Ascending aorta (tissue), 2 donors: Measurements from ENCODE around the gene CYB5D1. TPM values are rescaled to one million over a fixed set of nuclear protein-coding genes. Genes with fewer than 3 reads are reported as not detected.
A peak's percentile ranks its signal among the peaks of the same experiment; 100 is the strongest.

Experiments
- DNase-seq, 2 donors: peaks; one replicate each; pipeline ENCODE4 v3.0.0-alpha.2; 2019; ENCODE audit warnings: low spot score in 2 of 2
- H3K27ac ChIP-seq, 2 donors: fragments of 200-600 bp; sonication (generic); one replicate each; pipeline ENCODE4 v1.5.1; 2016 to 2017; ENCODE audit warnings: mild to moderate bottlenecking in 1 of 2
- H3K27me3 ChIP-seq: fragments of 200-600 bp; sonication (generic); one replicate; pipeline ENCODE4 v1.5.1; 2017
- H3K36me3 ChIP-seq, 2 donors: fragments of 200-600 bp; sonication (generic); one replicate each; pipeline ENCODE4 v1.5.1; 2016
- H3K4me1 ChIP-seq, 2 donors: fragments of 200-600 bp; sonication (generic); one replicate each; pipeline ENCODE4 v1.5.1; 2016 to 2017; ENCODE audit warnings: mild to moderate bottlenecking in 1 of 2
- H3K4me3 ChIP-seq, 2 donors: fragments of 200-600 bp; sonication (generic); one replicate each; pipeline ENCODE4 v1.5.1; 2016 to 2017; ENCODE audit warnings: mild to moderate bottlenecking in 1 of 2
- H3K9me3 ChIP-seq, 2 donors: fragments of 200-600 bp; sonication (generic); one replicate each; pipeline ENCODE4 v1.5.1; 2016
- intact Hi-C: fragments of 100-400 bp; cut with DNase I; formaldehyde crosslinking; loops from one replicate; pipeline ENCODE4 v1.15.1; 2023
- total RNA-seq: library from RNA; depleted of rRNA; stranded (reverse); fragments of >200 nt; gene quantifications from one replicate; pipeline ENCODE4 v1.1.0, GENCODE V29; 2016
- TF ChIP-seq, protein P1 (sequence below), 3 experiments: fragments of 200-600 bp in 2 of 3; fragments of 450-650 bp in 1 of 3; sonication (generic) in 2 of 3; IDR thresholded peaks; one replicate each; pipeline ENCODE4 v1.5.1; 2016 to 2019; ENCODE audit warnings: antibody characterized with exemption in 3 of 3, mild to moderate bottlenecking in 1 of 3, moderate library complexity in 1 of 3

Gene CYB5D1
- total RNA-seq, 1 donor from 2014 or later: 0.21 TPM

DNA sequence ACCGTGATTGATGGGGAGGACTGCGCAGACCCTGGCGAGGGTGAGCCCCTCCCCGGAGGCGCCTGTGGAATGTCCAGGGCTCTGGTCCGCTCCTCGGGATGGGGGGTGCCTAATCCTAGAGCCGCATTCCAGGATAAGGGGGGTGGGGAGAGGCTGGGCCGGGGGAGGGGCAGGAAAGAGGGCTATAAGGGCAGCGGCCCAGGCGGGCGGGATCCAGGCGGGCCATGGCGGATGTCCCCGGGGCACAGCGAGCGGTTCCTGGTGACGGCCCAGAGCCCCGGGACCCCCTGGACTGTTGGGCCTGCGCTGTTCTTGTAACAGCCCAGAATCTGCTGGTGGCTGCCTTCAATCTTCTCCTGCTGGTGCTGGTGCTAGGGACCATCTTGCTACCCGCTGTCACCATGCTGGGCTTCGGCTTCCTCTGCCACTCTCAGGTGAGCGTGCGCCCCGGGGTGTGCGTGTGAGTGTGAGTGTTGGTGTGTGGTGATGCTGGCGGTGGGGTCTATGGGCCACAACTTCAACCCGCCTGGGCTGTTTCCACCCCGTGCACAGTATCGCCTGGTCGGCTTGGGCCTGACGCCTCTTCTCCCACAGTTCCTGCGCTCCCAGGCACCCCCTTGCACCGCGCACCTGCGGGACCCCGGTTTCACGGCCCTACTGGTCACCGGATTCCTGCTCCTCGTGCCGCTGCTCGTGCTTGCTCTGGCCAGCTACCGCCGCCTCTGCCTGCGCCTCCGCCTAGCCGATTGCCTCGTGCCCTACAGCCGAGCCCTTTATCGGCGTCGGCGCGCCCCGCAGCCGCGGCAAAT lies 2.7 kb upstream of the CYB5D1 start, which contains the start of gene TMEM88:
Gene TMEM88, plus strand, starts transcription at position 216 of the 809 bp plus-strand sequence. Its CDS starts 9 bp downstream, at position 225.
- peak within 1 kb of the TSS; percentile 73 to 76 for H3K4me3 ChIP-seq
- peak within 1 kb of the TSS; percentile 87 to 88 for H3K27ac ChIP-seq
- DNase-seq: no peak
- intact Hi-C loops: loop anchor here (5.0 to 10.0 kb wide), 2 partner anchors 262 to 370 kb away; partner anchors contain the start of genes ALOXE3, POLR2A and SLC35G6
- TF ChIP-seq, protein P1, sequence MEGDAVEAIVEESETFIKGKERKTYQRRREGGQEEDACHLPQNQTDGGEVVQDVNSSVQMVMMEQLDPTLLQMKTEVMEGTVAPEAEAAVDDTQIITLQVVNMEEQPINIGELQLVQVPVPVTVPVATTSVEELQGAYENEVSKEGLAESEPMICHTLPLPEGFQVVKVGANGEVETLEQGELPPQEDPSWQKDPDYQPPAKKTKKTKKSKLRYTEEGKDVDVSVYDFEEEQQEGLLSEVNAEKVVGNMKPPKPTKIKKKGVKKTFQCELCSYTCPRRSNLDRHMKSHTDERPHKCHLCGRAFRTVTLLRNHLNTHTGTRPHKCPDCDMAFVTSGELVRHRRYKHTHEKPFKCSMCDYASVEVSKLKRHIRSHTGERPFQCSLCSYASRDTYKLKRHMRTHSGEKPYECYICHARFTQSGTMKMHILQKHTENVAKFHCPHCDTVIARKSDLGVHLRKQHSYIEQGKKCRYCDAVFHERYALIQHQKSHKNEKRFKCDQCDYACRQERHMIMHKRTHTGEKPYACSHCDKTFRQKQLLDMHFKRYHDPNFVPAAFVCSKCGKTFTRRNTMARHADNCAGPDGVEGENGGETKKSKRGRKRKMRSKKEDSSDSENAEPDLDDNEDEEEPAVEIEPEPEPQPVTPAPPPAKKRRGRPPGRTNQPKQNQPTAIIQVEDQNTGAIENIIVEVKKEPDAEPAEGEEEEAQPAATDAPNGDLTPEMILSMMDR (IDR thresholded peaks at IDR 0.05): no peak
- peaks cover 5 to 22% of the 10 kb centered on the region in 2 donors for H3K36me3 ChIP-seq
- no peaks in the 10 kb centered on the region for H3K9me3 ChIP-seq
- H3K27me3 ChIP-seq: no peaks in the 10 kb centered on the region
- peaks cover 12 to 28% of the 10 kb centered on the region in 2 donors for H3K4me1 ChIP-seq

DNA sequence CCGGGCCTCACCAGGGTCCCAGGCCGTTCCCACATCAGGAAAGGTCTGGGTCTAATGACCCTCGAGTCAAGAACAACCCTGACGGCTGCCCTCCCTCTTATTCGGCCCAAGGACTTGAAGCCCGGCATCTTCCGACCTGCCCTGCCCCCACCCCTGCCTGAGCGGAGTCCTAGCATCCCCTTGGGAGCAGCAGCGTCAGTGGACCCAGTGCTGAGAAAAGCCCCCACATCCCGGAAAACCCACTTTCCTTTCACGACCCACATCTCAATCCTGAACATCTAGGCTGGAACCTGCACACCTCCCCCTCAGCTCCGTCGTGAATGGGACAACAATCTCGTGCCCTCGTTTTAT lies 2.2 kb upstream of the CYB5D1 start:
- intact Hi-C loops: loop anchor here (2.0 to 10.0 kb wide), 3 partner anchors 59 to 371 kb away; partner anchors contain the start of genes ALOXE3, POLR2A and SLC35G6
- H3K27me3 ChIP-seq: no peaks in the 10 kb centered on the region
- peaks cover 0 to 16% of the 10 kb centered on the region in 2 donors for H3K36me3 ChIP-seq
- no peaks in the 10 kb centered on the region for H3K9me3 ChIP-seq
- H3K4me1 ChIP-seq: peaks cover 12 to 28% of the 10 kb centered on the region in 2 donors
- no peak for DNase-seq
- TF ChIP-seq, protein P1 (IDR thresholded peaks at IDR 0.05): no peak
- H3K27ac ChIP-seq: peak overlapping the region; percentile 87 to 88
- H3K4me3 ChIP-seq: peak overlapping the region; percentile 73 to 76

DNA sequence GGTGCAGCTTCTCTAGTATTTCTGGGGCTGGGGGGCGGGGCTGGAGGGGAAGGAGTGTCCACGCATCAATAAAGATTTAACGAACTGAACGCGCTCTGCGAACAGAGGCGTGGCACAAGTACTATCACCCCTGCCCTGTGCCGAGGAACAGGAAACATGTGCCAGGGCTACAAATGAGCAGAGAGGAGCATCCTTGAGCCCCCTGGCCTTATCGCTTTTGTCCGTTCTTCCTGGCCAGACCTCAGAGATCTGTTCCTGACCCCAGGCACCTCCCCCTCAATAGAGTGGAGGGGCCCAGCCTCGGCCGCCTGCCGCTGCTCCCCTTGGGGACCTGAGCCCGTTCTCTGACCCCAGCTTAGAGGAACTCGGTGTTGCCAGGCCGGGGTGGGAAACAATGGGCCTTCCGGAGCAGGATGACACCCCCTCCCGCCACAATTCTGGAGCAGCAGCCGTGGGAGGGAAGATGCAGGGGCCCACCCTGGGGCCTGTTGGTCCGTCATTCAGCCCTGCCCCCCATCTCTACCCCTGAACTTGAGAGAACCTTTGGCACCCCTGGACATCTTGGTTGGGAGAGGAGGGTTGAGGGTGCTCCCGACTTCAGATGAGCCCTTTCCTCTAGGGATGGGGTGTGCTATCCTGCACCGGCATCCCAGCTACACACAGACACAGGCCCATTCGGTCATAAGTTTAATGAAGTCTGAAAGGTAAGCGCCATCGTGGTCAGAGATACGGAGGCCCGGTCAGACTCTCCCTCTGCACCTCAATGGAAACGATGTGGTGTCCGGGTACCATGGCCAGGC lies 1.6 kb upstream of the CYB5D1 start:
- intact Hi-C loops: loop anchor here (2.0 to 10.0 kb wide), 3 partner anchors 59 to 371 kb away; partner anchors contain the start of genes ALOXE3, POLR2A and SLC35G6
- H3K4me1 ChIP-seq: peaks cover 12 to 28% of the 10 kb centered on the region in 2 donors
- peak overlapping the region; percentile 87 to 88 for H3K27ac ChIP-seq
- H3K36me3 ChIP-seq: peaks cover 0 to 16% of the 10 kb centered on the region in 2 donors
- peak overlapping the region; percentile 73 to 76 for H3K4me3 ChIP-seq
- no peaks in the 10 kb centered on the region for H3K9me3 ChIP-seq
- H3K27me3 ChIP-seq: no peaks in the 10 kb centered on the region
- TF ChIP-seq, protein P1 (IDR thresholded peaks at IDR 0.05): no peak
- DNase-seq: no peak

DNA sequence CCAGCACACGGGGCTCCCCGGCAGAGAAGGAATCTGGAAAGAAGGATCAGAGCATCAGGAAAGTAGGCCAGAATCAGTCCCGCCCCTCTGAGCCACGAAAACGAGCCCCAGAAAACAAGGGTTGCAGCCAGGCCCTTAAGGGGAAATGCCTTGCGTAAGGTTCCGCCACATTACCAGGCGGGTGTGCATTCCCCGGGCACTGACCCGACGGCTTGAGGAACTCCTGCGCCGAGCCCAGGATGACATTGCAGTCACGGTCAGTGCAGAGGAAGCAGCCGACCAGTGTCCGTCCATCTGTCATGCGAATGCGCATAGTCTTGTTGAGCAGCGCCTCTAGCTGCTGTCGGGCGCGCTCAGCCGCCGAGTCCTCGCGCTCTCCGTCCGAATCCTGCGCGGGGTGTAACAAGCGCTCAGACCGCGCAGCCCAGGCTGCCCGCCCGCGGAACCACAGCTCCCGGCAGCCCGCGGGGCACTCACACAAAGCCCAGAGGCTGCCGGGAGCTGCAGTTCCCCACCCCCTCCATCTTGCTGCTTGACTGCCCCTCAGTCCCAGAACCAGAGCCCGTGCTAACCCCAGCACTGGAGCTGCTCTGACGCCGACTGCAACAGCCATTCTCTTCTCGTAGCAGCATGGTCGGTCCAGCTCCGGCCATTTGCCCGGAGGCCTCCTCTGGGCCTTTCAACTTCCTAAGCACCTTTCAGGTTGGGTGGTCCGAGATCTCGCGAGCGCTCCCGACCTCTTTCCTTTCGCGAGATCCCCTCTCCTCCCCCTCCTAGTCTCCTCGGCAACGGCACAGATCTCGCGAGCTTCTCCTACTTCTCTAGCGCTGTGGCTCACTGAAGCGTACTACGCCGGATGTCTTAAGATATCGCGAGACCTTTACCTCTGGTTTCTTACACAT lies 741 bp upstream of the CYB5D1 start, which contains the start of gene NAA38:
Gene NAA38, minus strand, starts transcription at position 749 of the 902 bp plus-strand sequence. Its CDS starts 96 bp downstream, at position 653.
- no peaks in the 10 kb centered on the region for H3K9me3 ChIP-seq
- H3K27ac ChIP-seq: peak within 1 kb of the TSS; percentile 87 to 88
- peak; percentile 92 to 99 for DNase-seq
- peaks cover 10 to 25% of the 10 kb centered on the region in 2 donors for H3K4me1 ChIP-seq
- peaks cover 0 to 16% of the 10 kb centered on the region in 2 donors for H3K36me3 ChIP-seq
- H3K27me3 ChIP-seq: no peaks in the 10 kb centered on the region
- H3K4me3 ChIP-seq: peak within 1 kb of the TSS; percentile 73 to 76
- TF ChIP-seq, protein P1 (IDR thresholded peaks at IDR 0.05): peak; percentile 39 to 55 (median 51)
- intact Hi-C loops: loop anchor here (1.0 to 10.0 kb wide), 6 partner anchors 22 to 372 kb away; partner anchors contain the start of genes ALOXE3, CNTROB, POLR2A and SLC35G6
